Measurements from ENCODE around the gene GNPTAB. TPM values are rescaled to one million over a fixed set of nuclear protein-coding genes. Genes with fewer than 3 reads are reported as not detected.
A peak's percentile ranks its signal among the peaks of the same experiment; 100 is the strongest.

GNPTAB gene
- total RNA-seq, 1 experiment from 2014 or later: 25.4 TPM

DNA sequence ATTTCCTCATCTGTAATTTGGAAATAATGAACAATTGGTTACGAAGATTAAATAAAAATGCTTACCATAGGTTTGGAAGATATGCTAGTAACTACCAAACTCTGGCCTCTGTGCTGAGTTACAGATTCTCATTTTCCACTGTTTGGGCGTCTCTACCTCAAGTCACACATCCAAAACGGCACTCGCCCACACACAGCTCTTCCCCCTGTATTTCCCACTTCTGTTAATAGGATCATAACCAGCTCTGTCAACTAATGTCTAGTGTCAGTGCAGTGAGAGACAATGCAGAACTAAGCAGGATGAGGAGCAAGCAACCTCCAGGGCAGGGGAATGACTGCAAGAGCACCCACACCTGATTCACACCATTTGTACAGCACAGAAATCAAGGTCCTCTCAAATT lies 80.6 kb downstream of the GNPTAB start:
- POLR2A ChIA-PET: no interaction called here
- ATAC-seq (peak; percentile 52), DNase-seq (ENCODE audit: low spot score) (no peak)
- H3K4me3 Mint-ChIP-seq: no peak overlapping the region
- no peak for TF ChIP-seq CBFB (CRISPR knock-in tag; IDR thresholded peaks at IDR 0.05; ENCODE audit: low read depth)
- no peak for TF ChIP-seq FOXJ3 (CRISPR knock-in tag; IDR thresholded peaks at IDR 0.05; ENCODE audit: borderline replicate concordance)
- TF ChIP-seq GRHL2 (CRISPR knock-in tag; IDR thresholded peaks at IDR 0.05; ENCODE audit: insufficient replicate concordance, severe bottlenecking): no peak
- TF ChIP-seq RORB (CRISPR knock-in tag; IDR thresholded peaks at IDR 0.05): no peak
- no peak for TF ChIP-seq PRRX2 (CRISPR knock-in tag; IDR thresholded peaks at IDR 0.05)
- no peak for TF ChIP-seq TEAD4 (CRISPR knock-in tag; IDR thresholded peaks at IDR 0.05)
- H3K36me3 Mint-ChIP-seq: peaks cover 14% of the 10 kb centered on the region
- peak overlapping the region; percentile 28; the same call in 1 of the 2 replicates for H3K27ac Mint-ChIP-seq
- peaks cover 27% of the 10 kb centered on the region for H3K4me1 Mint-ChIP-seq
- no peaks in the 10 kb centered on the region for H3K9me3 Mint-ChIP-seq
- CTCF ChIA-PET: no interaction called here
- H3K27me3 Mint-ChIP-seq (ENCODE audit: low read depth): no peaks in the 10 kb centered on the region

DNA sequence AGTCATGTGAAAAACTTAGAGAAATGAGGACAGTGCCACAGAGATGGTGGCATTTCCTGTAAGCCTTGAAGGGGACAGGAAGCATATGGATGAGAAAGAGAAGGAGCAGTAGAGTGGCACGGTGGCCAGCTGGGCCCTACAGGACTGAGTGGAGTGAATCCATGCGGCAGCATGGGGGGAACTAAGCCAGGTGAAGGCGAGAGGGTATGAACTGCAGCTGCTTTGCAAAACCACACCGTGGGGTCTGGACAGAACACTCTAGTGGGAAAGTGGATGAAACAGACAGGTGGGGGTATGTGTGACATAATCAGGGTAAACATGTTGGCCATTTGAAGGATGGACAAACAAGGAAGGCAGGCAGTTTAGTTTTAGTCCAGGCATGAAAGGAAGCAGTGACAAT lies 81.1 kb downstream of the GNPTAB start:
- Mint-ChIP-seq H3K4me1 (peaks cover 27% of the 10 kb centered on the region), H3K9me3 (no peaks in the 10 kb centered on the region), H3K27me3 (ENCODE audit: low read depth) (no peaks in the 10 kb centered on the region), H3K27ac (peak overlapping the region; percentile 65; the same call in 1 of the 2 replicates), H3K36me3 (peaks cover 15% of the 10 kb centered on the region), H3K4me3 (peak overlapping the region; percentile 2; the same call in 1 of the 2 replicates)
- ChIA-PET POLR2A (no interaction called here), CTCF (no interaction called here)
- TF ChIP-seq ATF1 (CRISPR knock-in tag; IDR thresholded peaks at IDR 0.05): no peak
- no peak for TF ChIP-seq SMAD3 (CRISPR knock-in tag; IDR thresholded peaks at IDR 0.05; ENCODE audit: borderline replicate concordance)
- TF ChIP-seq, protein P1, sequence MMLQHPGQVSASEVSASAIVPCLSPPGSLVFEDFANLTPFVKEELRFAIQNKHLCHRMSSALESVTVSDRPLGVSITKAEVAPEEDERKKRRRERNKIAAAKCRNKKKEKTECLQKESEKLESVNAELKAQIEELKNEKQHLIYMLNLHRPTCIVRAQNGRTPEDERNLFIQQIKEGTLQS (CRISPR knock-in tag; conservative IDR thresholded peaks at IDR 0.05): no peak
- TF ChIP-seq, protein P2, sequence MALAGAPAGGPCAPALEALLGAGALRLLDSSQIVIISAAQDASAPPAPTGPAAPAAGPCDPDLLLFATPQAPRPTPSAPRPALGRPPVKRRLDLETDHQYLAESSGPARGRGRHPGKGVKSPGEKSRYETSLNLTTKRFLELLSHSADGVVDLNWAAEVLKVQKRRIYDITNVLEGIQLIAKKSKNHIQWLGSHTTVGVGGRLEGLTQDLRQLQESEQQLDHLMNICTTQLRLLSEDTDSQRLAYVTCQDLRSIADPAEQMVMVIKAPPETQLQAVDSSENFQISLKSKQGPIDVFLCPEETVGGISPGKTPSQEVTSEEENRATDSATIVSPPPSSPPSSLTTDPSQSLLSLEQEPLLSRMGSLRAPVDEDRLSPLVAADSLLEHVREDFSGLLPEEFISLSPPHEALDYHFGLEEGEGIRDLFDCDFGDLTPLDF (CRISPR knock-in tag; IDR thresholded peaks at IDR 0.05): no peak
- TF ChIP-seq SMAD4 (CRISPR knock-in tag; IDR thresholded peaks at IDR 0.05): no peak
- TF ChIP-seq, protein P3, sequence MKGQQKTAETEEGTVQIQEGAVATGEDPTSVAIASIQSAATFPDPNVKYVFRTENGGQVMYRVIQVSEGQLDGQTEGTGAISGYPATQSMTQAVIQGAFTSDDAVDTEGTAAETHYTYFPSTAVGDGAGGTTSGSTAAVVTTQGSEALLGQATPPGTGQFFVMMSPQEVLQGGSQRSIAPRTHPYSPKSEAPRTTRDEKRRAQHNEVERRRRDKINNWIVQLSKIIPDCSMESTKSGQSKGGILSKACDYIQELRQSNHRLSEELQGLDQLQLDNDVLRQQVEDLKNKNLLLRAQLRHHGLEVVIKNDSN (CRISPR knock-in tag; IDR thresholded peaks at IDR 0.05): no peak
- TF ChIP-seq, protein P4, sequence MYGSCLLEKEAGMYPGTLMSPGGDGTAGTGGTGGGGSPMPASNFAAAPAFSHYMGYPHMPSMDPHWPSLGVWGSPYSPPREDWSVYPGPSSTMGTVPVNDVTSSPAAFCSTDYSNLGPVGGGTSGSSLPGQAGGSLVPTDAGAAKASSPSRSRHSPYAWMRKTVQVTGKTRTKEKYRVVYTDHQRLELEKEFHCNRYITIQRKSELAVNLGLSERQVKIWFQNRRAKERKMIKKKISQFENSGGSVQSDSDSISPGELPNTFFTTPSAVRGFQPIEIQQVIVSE (CRISPR knock-in tag; IDR thresholded peaks at IDR 0.05; ENCODE audit: borderline replicate concordance): no peak
- TF ChIP-seq, protein P5, sequence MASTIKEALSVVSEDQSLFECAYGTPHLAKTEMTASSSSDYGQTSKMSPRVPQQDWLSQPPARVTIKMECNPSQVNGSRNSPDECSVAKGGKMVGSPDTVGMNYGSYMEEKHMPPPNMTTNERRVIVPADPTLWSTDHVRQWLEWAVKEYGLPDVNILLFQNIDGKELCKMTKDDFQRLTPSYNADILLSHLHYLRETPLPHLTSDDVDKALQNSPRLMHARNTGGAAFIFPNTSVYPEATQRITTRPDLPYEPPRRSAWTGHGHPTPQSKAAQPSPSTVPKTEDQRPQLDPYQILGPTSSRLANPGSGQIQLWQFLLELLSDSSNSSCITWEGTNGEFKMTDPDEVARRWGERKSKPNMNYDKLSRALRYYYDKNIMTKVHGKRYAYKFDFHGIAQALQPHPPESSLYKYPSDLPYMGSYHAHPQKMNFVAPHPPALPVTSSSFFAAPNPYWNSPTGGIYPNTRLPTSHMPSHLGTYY (CRISPR knock-in tag; IDR thresholded peaks at IDR 0.05): no peak
- TF ChIP-seq MYBL2 (CRISPR knock-in tag; IDR thresholded peaks at IDR 0.05): no peak
- TF ChIP-seq, protein P6, sequence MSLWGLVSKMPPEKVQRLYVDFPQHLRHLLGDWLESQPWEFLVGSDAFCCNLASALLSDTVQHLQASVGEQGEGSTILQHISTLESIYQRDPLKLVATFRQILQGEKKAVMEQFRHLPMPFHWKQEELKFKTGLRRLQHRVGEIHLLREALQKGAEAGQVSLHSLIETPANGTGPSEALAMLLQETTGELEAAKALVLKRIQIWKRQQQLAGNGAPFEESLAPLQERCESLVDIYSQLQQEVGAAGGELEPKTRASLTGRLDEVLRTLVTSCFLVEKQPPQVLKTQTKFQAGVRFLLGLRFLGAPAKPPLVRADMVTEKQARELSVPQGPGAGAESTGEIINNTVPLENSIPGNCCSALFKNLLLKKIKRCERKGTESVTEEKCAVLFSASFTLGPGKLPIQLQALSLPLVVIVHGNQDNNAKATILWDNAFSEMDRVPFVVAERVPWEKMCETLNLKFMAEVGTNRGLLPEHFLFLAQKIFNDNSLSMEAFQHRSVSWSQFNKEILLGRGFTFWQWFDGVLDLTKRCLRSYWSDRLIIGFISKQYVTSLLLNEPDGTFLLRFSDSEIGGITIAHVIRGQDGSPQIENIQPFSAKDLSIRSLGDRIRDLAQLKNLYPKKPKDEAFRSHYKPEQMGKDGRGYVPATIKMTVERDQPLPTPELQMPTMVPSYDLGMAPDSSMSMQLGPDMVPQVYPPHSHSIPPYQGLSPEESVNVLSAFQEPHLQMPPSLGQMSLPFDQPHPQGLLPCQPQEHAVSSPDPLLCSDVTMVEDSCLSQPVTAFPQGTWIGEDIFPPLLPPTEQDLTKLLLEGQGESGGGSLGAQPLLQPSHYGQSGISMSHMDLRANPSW (CRISPR knock-in tag; conservative IDR thresholded peaks at IDR 0.05; ENCODE audit: low read depth): no peak
- TF ChIP-seq ZBTB21 (CRISPR knock-in tag; IDR thresholded peaks at IDR 0.05; ENCODE audit: borderline replicate concordance): no peak
- TF ChIP-seq CREM (CRISPR knock-in tag; IDR thresholded peaks at IDR 0.05): no peak
- TF ChIP-seq ZNF317 (CRISPR knock-in tag; IDR thresholded peaks at IDR 0.05; ENCODE audit: borderline replicate concordance, low read depth): no peak
- TF ChIP-seq, protein P7, sequence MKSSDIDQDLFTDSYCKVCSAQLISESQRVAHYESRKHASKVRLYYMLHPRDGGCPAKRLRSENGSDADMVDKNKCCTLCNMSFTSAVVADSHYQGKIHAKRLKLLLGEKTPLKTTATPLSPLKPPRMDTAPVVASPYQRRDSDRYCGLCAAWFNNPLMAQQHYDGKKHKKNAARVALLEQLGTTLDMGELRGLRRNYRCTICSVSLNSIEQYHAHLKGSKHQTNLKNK (CRISPR knock-in tag; IDR thresholded peaks at IDR 0.05): no peak
- TF ChIP-seq, protein P8, sequence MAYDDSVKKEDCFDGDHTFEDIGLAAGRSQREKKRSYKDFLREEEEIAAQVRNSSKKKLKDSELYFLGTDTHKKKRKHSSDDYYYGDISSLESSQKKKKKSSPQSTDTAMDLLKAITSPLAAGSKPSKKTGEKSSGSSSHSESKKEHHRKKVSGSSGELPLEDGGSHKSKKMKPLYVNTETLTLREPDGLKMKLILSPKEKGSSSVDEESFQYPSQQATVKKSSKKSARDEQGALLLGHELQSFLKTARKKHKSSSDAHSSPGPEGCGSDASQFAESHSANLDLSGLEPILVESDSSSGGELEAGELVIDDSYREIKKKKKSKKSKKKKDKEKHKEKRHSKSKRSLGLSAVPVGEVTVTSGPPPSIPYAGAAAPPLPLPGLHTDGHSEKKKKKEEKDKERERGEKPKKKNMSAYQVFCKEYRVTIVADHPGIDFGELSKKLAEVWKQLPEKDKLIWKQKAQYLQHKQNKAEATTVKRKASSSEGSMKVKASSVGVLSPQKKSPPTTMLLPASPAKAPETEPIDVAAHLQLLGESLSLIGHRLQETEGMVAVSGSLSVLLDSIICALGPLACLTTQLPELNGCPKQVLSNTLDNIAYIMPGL (CRISPR knock-in tag; IDR thresholded peaks at IDR 0.05): no peak
- no peak for TF ChIP-seq NFATC4 (CRISPR knock-in tag; IDR thresholded peaks at IDR 0.05)
- TF ChIP-seq HMGA2 (CRISPR knock-in tag; IDR thresholded peaks at IDR 0.05): no peak
- ATAC-seq (0 out of 2 replicates have a peak, but pooled peaks have one; percentile 36), DNase-seq (ENCODE audit: low spot score) (no peak)

Measured in WTC11 (cell line).